ENCODE data around the gene PDE4D.

The PDE4D gene

DNA sequence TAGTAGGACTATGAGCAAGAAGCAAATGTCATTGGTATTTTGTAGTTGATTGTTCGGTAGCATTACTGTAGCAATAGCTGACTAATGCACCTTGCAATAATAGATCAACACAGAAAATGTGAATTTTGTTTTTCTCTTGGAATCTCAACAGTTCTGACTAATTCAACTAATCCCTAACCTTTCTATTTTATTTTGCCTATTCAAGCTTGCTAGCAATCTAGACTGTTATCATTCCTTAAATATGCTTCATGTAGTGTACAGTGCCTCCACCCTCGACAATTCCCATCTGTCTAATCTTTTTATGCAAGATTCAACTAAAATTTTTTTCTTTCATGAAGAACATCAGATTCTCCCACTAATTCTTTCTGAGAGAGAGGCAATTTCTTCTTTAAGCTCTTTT lies 570.6 kb downstream of the PDE4D start:
- no peak overlapping the region for H4K8ac ChIP-seq (ENCODE audit: low read depth, low read length)
- H3K4me3 ChIP-seq (ENCODE audit: low read length in 2 of 2): no peak overlapping the region
- no peaks in the 10 kb centered on the region for H3K79me1 ChIP-seq (ENCODE audit: low read depth, low read length)
- H3K27ac ChIP-seq (replicated peaks; ENCODE audit: low read length): no peak overlapping the region
- DNase-seq (ENCODE audit: low spot score): no peak
- no peak overlapping the region for H2AK5ac ChIP-seq (ENCODE audit: low read depth, low read length)
- no peak overlapping the region for H3K14ac ChIP-seq (ENCODE audit: low read length)
- H2BK5ac ChIP-seq (ENCODE audit: low read length): no peak overlapping the region
- H2BK120ac ChIP-seq (ENCODE audit: low read depth, low read length): no peak overlapping the region
- no peak overlapping the region for H4K91ac ChIP-seq (ENCODE audit: low read depth, low read length, poor library complexity)
- no peak overlapping the region for H2BK12ac ChIP-seq (ENCODE audit: low read length)
- no peak overlapping the region for H3K18ac ChIP-seq (ENCODE audit: low read length)
- no peak overlapping the region for H3K4me2 ChIP-seq (ENCODE audit: insufficient read depth, low read length, poor library complexity, severe bottlenecking)
- no peak overlapping the region for H2AFZ ChIP-seq (ENCODE audit: low read length)
- no peak overlapping the region for H2BK15ac ChIP-seq (ENCODE audit: low read length)
- H3K23ac ChIP-seq (ENCODE audit: low read depth, low read length, poor library complexity): no peak overlapping the region
- no peak overlapping the region for H3K4ac ChIP-seq (ENCODE audit: low read length)
- no peaks in the 10 kb centered on the region for H3K36me3 ChIP-seq (replicated peaks in 1 of 2; ENCODE audit: control insufficient read depth in 2 of 2, insufficient read depth in 2 of 2, low read length in 2 of 2)
- no peaks in the 10 kb centered on the region for H3K27me3 ChIP-seq (ENCODE audit: control insufficient read depth in 3 of 3, insufficient read depth in 3 of 3, low read depth in 1 of 3, low read length in 3 of 3)
- H3K9me3 ChIP-seq (replicated peaks in 1 of 2; ENCODE audit: control insufficient read depth in 2 of 2, insufficient read depth in 1 of 2, low read depth in 1 of 2, low read length in 2 of 2): no peaks in the 10 kb centered on the region
- H3K9ac ChIP-seq (ENCODE audit: low read depth, low read length, poor library complexity): no peak overlapping the region
- WGBS, 2 donors (ENCODE audit: extremely low coverage in 2 of 2, insufficient read length in 2 of 2, insufficient replicate concordance in 1 of 2): no CpG with 5 or more reads among the region's 2 CpGs
- H3K4me1 ChIP-seq (ENCODE audit: control insufficient read depth in 2 of 2, insufficient read depth in 1 of 2, low read depth in 1 of 2, low read length in 2 of 2): peaks cover 0 to 11% of the 10 kb centered on the region in 2 donors

DNA sequence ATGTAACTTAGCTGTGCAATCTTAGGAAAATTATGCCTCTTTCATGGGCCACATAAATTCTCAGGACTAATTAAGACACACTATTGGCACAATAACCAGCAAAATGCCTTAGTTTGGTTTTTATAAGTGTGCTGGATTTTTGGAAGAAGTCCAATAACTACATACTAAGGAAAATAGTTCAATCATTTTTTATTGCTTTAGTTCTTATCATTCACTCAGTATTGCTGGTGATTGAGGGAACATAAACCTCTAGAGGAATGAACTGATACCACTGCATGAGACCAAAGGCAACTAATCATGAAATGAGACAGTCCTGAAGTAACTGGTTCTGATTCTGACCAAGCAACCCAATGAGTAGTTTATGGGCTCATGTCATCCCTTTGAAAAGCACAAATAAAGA lies 571.5 kb downstream of the PDE4D start:
- Histone ChIP-seq H3K79me1 (ENCODE audit: low read depth, low read length) (no peaks in the 10 kb centered on the region), H3K27me3 (ENCODE audit: control insufficient read depth in 3 of 3, insufficient read depth in 3 of 3, low read depth in 1 of 3, low read length in 3 of 3) (no peaks in the 10 kb centered on the region), H3K27ac (replicated peaks; ENCODE audit: low read length) (no peak overlapping the region), H4K91ac (ENCODE audit: low read depth, low read length, poor library complexity) (no peak overlapping the region), H4K8ac (ENCODE audit: low read depth, low read length) (no peak overlapping the region), H3K18ac (ENCODE audit: low read length) (no peak overlapping the region), H2BK12ac (ENCODE audit: low read length) (no peak overlapping the region), H2BK15ac (ENCODE audit: low read length) (no peak overlapping the region), H3K14ac (ENCODE audit: low read length) (no peak overlapping the region), H3K4ac (ENCODE audit: low read length) (no peak overlapping the region), H3K4me2 (ENCODE audit: insufficient read depth, low read length, poor library complexity, severe bottlenecking) (no peak overlapping the region), H3K9ac (ENCODE audit: low read depth, low read length, poor library complexity) (no peak overlapping the region), H2AFZ (ENCODE audit: low read length) (no peak overlapping the region), H2BK5ac (ENCODE audit: low read length) (no peak overlapping the region), H3K9me3 (replicated peaks in 1 of 2; ENCODE audit: control insufficient read depth in 2 of 2, insufficient read depth in 1 of 2, low read depth in 1 of 2, low read length in 2 of 2) (no peaks in the 10 kb centered on the region), H2AK5ac (ENCODE audit: low read depth, low read length) (no peak overlapping the region), H3K23ac (ENCODE audit: low read depth, low read length, poor library complexity) (no peak overlapping the region), H2BK120ac (ENCODE audit: low read depth, low read length) (no peak overlapping the region), H3K4me1 (ENCODE audit: control insufficient read depth in 2 of 2, insufficient read depth in 1 of 2, low read depth in 1 of 2, low read length in 2 of 2) (peaks cover 7 to 13% of the 10 kb centered on the region in 2 donors), H3K4me3 (ENCODE audit: low read length in 2 of 2) (no peak overlapping the region), H3K36me3 (replicated peaks in 1 of 2; ENCODE audit: control insufficient read depth in 2 of 2, insufficient read depth in 2 of 2, low read length in 2 of 2) (no peaks in the 10 kb centered on the region)
- no peak for DNase-seq (ENCODE audit: low spot score)

DNA sequence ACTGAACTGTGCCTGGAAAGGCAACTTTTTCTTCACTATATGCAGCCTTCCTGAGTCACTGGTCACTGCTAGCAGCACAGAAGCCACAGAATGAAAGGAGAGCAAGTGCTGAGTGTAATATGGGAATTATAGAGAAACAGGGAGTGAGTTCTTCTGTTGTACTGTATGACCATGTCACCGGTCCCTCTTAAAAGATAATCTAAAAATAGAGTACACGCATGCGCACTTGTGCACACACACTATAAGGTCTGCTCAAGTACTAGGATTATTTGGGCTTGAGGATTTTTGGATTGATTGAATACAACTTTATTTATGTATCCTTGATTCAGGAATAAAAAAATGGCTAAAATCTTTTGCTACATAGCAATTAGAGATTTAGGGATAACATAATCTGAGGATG lies 571.9 kb downstream of the PDE4D start:
- Histone ChIP-seq H3K4ac (ENCODE audit: low read length) (no peak overlapping the region), H2BK15ac (ENCODE audit: low read length) (no peak overlapping the region), H2BK12ac (ENCODE audit: low read length) (no peak overlapping the region), H3K23ac (ENCODE audit: low read depth, low read length, poor library complexity) (no peak overlapping the region), H3K79me1 (ENCODE audit: low read depth, low read length) (no peaks in the 10 kb centered on the region), H3K4me1 (ENCODE audit: control insufficient read depth in 2 of 2, insufficient read depth in 1 of 2, low read depth in 1 of 2, low read length in 2 of 2) (peaks cover 10 to 17% of the 10 kb centered on the region in 2 donors), H3K27me3 (ENCODE audit: control insufficient read depth in 3 of 3, insufficient read depth in 3 of 3, low read depth in 1 of 3, low read length in 3 of 3) (no peaks in the 10 kb centered on the region), H2AFZ (ENCODE audit: low read length) (no peak overlapping the region), H3K36me3 (replicated peaks in 1 of 2; ENCODE audit: control insufficient read depth in 2 of 2, insufficient read depth in 2 of 2, low read length in 2 of 2) (no peaks in the 10 kb centered on the region), H3K9ac (ENCODE audit: low read depth, low read length, poor library complexity) (no peak overlapping the region), H4K8ac (ENCODE audit: low read depth, low read length) (no peak overlapping the region), H3K4me2 (ENCODE audit: insufficient read depth, low read length, poor library complexity, severe bottlenecking) (no peak overlapping the region), H3K14ac (ENCODE audit: low read length) (no peak overlapping the region), H4K91ac (ENCODE audit: low read depth, low read length, poor library complexity) (no peak overlapping the region), H3K18ac (ENCODE audit: low read length) (no peak overlapping the region), H3K9me3 (replicated peaks in 1 of 2; ENCODE audit: control insufficient read depth in 2 of 2, insufficient read depth in 1 of 2, low read depth in 1 of 2, low read length in 2 of 2) (no peaks in the 10 kb centered on the region), H2BK120ac (ENCODE audit: low read depth, low read length) (no peak overlapping the region), H3K4me3 (ENCODE audit: low read length in 2 of 2) (no peak overlapping the region), H2AK5ac (ENCODE audit: low read depth, low read length) (no peak overlapping the region), H3K27ac (replicated peaks; ENCODE audit: low read length) (no peak overlapping the region), H2BK5ac (ENCODE audit: low read length) (no peak overlapping the region)
- DNase-seq (ENCODE audit: low spot score): no peak
- no CpG with 5 or more reads among the region's 3 CpGs for WGBS, 2 donors (ENCODE audit: extremely low coverage in 2 of 2, insufficient read length in 2 of 2, insufficient replicate concordance in 1 of 2)

DNA sequence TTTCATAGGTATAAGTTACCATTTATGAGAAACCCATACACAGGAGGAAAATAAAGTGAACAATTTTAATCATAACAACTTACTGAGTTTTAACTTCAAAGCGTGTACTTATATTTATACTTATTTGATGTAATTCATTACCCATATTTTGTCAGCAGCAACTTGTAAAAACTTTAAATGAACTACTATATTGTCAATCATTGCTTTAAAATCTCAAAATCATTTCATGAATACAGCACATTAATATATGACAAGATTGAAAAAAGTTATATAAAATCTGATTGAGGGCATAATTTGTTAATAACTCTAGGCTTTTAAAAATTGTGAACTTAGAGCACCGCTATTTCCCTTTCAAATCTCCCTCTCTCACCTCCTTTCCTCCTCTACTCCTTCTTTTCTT lies 573.1 kb downstream of the PDE4D start:
- Histone ChIP-seq H3K36me3 (replicated peaks in 1 of 2; ENCODE audit: control insufficient read depth in 2 of 2, insufficient read depth in 2 of 2, low read length in 2 of 2) (no peaks in the 10 kb centered on the region), H2AFZ (ENCODE audit: low read length) (no peak overlapping the region), H2BK120ac (ENCODE audit: low read depth, low read length) (no peak overlapping the region), H3K18ac (ENCODE audit: low read length) (no peak overlapping the region), H3K14ac (ENCODE audit: low read length) (no peak overlapping the region), H4K91ac (ENCODE audit: low read depth, low read length, poor library complexity) (no peak overlapping the region), H4K8ac (ENCODE audit: low read depth, low read length) (no peak overlapping the region), H3K27ac (replicated peaks; ENCODE audit: low read length) (no peak overlapping the region), H3K4ac (ENCODE audit: low read length) (no peak overlapping the region), H3K4me1 (ENCODE audit: control insufficient read depth in 2 of 2, insufficient read depth in 1 of 2, low read depth in 1 of 2, low read length in 2 of 2) (peaks cover 10 to 17% of the 10 kb centered on the region in 2 donors), H2AK5ac (ENCODE audit: low read depth, low read length) (no peak overlapping the region), H3K79me1 (ENCODE audit: low read depth, low read length) (no peaks in the 10 kb centered on the region), H3K9ac (ENCODE audit: low read depth, low read length, poor library complexity) (no peak overlapping the region), H3K4me2 (ENCODE audit: insufficient read depth, low read length, poor library complexity, severe bottlenecking) (no peak overlapping the region), H3K27me3 (ENCODE audit: control insufficient read depth in 3 of 3, insufficient read depth in 3 of 3, low read depth in 1 of 3, low read length in 3 of 3) (no peaks in the 10 kb centered on the region), H3K23ac (ENCODE audit: low read depth, low read length, poor library complexity) (no peak overlapping the region), H2BK5ac (ENCODE audit: low read length) (no peak overlapping the region), H2BK12ac (ENCODE audit: low read length) (no peak overlapping the region), H3K9me3 (replicated peaks in 1 of 2; ENCODE audit: control insufficient read depth in 2 of 2, insufficient read depth in 1 of 2, low read depth in 1 of 2, low read length in 2 of 2) (no peaks in the 10 kb centered on the region), H2BK15ac (ENCODE audit: low read length) (no peak overlapping the region), H3K4me3 (ENCODE audit: low read length in 2 of 2) (no peak overlapping the region)
- DNase-seq (ENCODE audit: low spot score): no peak
- WGBS, 2 donors (ENCODE audit: extremely low coverage in 2 of 2, insufficient read length in 2 of 2, insufficient replicate concordance in 1 of 2): no CpG with 5 or more reads among the region's 2 CpGs
